Measurements from ENCODE around the gene CSTPP1.
"Not testable (repeated sequence)": the region's sequence is repeated elsewhere in the genome, so short reads cannot be mapped to it uniquely, and the experiment has no call there.

The CSTPP1 gene

GRCh38 chr11:47192111-47192510 lies 255.6 kb downstream of the CSTPP1 start:
- Histone ChIP-seq H2AFZ (ENCODE audit: low read depth, low read length) (no peak overlapping the region), H3K9ac (ENCODE audit: low read depth, low read length) (no peak overlapping the region), H3K4me3 (ENCODE audit: low read depth in 1 of 2, low read length in 2 of 2) (no peak overlapping the region), H3K9me3 (ENCODE audit: insufficient read depth, low read length, severe bottlenecking) (no peaks in the 10 kb centered on the region), H3K4me1 (ENCODE audit: insufficient read depth, low read length) (0 out of 2 replicates have a peak, but pooled peaks cover under 1% of the 10 kb centered on the region), H3K79me2 (ENCODE audit: insufficient read depth, low read length) (no peaks in the 10 kb centered on the region), H3K27me3 (ENCODE audit: insufficient read depth, low read length, poor library complexity) (peaks cover 13% of the 10 kb centered on the region), H3K36me3 (ENCODE audit: insufficient read depth, low read length) (no peaks in the 10 kb centered on the region), H3K4me2 (ENCODE audit: insufficient read depth, low read length) (no peak overlapping the region), H4K20me1 (ENCODE audit: insufficient read depth, low read length) (no peaks in the 10 kb centered on the region), H3K27ac (ENCODE audit: low read length) (no peak overlapping the region)
- ATAC-seq (ENCODE audit: insufficient read depth, low read depth) (no peak), DNase-seq (no peak)
- TF ChIP-seq EZH2 (IDR thresholded peaks at IDR 0.05; ENCODE audit: borderline replicate concordance, low read depth, low read length, severe bottlenecking) (no peak), CTCF (IDR thresholded peaks at IDR 0.05; ENCODE audit: borderline replicate concordance, extremely low read depth, low read length, poor library complexity, severe bottlenecking) (no peak)

- H3K4me3 ChIP-seq (ENCODE audit: low read depth in 1 of 2, low read length in 2 of 2); H3K9ac ChIP-seq (ENCODE audit: low read depth, low read length); H3K9me3 ChIP-seq (ENCODE audit: insufficient read depth, low read length, severe bottlenecking); ATAC-seq (ENCODE audit: insufficient read depth, low read depth); DNase-seq; H3K4me1 ChIP-seq (ENCODE audit: insufficient read depth, low read length); H2AFZ ChIP-seq (ENCODE audit: low read depth, low read length); H3K36me3 ChIP-seq (ENCODE audit: insufficient read depth, low read length); H4K20me1 ChIP-seq (ENCODE audit: insufficient read depth, low read length); H3K27ac ChIP-seq (ENCODE audit: low read length); H3K79me2 ChIP-seq (ENCODE audit: insufficient read depth, low read length); H3K4me2 ChIP-seq (ENCODE audit: insufficient read depth, low read length); H3K27me3 ChIP-seq (ENCODE audit: insufficient read depth, low read length, poor library complexity): not testable (repeated sequence)
These were observed 261.6 kb downstream of the CSTPP1 start for GRCh38 chr11:47198161-47198560.

DNA sequence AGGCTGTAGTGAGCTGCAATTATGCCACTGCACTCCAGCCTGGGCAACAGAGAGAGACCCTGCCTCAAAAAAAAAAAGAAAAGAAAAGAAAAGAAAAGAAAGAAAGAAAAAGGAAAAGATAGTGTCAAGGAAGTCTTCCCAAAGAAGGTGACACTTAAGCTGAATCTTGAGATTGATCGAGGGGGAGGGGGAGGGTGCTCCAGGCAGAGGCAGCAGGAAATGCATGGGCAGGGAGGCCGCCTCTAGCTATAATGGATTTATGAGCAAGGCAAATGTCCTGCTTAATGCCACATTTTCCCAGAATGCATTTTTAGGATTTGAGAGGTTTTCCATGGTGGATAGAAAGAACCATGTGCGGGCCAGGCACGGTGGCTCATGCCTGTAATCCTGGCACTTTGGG lies 264.5 kb downstream of the CSTPP1 start:
- Histone ChIP-seq H3K9me3 (ENCODE audit: insufficient read depth, low read length, severe bottlenecking) (no peaks in the 10 kb centered on the region), H4K20me1 (ENCODE audit: insufficient read depth, low read length) (no peaks in the 10 kb centered on the region), H3K36me3 (ENCODE audit: insufficient read depth, low read length) (no peaks in the 10 kb centered on the region), H3K4me3 (ENCODE audit: low read depth in 1 of 2, low read length in 2 of 2) (no peak overlapping the region), H3K27me3 (ENCODE audit: insufficient read depth, low read length, poor library complexity) (no peaks in the 10 kb centered on the region), H3K79me2 (ENCODE audit: insufficient read depth, low read length) (no peaks in the 10 kb centered on the region), H3K4me1 (ENCODE audit: insufficient read depth, low read length) (no peaks in the 10 kb centered on the region), H3K27ac (ENCODE audit: low read length) (no peak overlapping the region), H2AFZ (ENCODE audit: low read depth, low read length) (no peak overlapping the region), H3K4me2 (ENCODE audit: insufficient read depth, low read length) (no peak overlapping the region), H3K9ac (ENCODE audit: low read depth, low read length) (no peak overlapping the region)
- DNase-seq (no peak), ATAC-seq (ENCODE audit: insufficient read depth, low read depth) (no peak)
- TF ChIP-seq EZH2 (IDR thresholded peaks at IDR 0.05; ENCODE audit: borderline replicate concordance, low read depth, low read length, severe bottlenecking), result no peak
- TF ChIP-seq CTCF (IDR thresholded peaks at IDR 0.05; ENCODE audit: borderline replicate concordance, extremely low read depth, low read length, poor library complexity, severe bottlenecking), result no peak

GRCh38 chr11:47202576-47202975 lies 266.0 kb downstream of the CSTPP1 start:
- DNase-seq (no peak), ATAC-seq (ENCODE audit: insufficient read depth, low read depth) (no peak)
- H3K9me3 ChIP-seq (ENCODE audit: insufficient read depth, low read length, severe bottlenecking), result no peaks in the 10 kb centered on the region
- no peaks in the 10 kb centered on the region for H3K79me2 ChIP-seq (ENCODE audit: insufficient read depth, low read length)
- no peaks in the 10 kb centered on the region for H4K20me1 ChIP-seq (ENCODE audit: insufficient read depth, low read length)
- H3K4me3 ChIP-seq (ENCODE audit: low read depth in 1 of 2, low read length in 2 of 2), result no peak overlapping the region
- no peak overlapping the region for H3K4me2 ChIP-seq (ENCODE audit: insufficient read depth, low read length)
- no peak overlapping the region for H2AFZ ChIP-seq (ENCODE audit: low read depth, low read length)
- H3K27ac ChIP-seq (ENCODE audit: low read length), result no peak overlapping the region
- H3K36me3 ChIP-seq (ENCODE audit: insufficient read depth, low read length), result no peaks in the 10 kb centered on the region
- no peak overlapping the region for H3K9ac ChIP-seq (ENCODE audit: low read depth, low read length)
- H3K27me3 ChIP-seq (ENCODE audit: insufficient read depth, low read length, poor library complexity), result no peaks in the 10 kb centered on the region
- no peak for TF ChIP-seq EZH2 (IDR thresholded peaks at IDR 0.05; ENCODE audit: borderline replicate concordance, low read depth, low read length, severe bottlenecking)
- no peaks in the 10 kb centered on the region for H3K4me1 ChIP-seq (ENCODE audit: insufficient read depth, low read length)

Measured in DND-41 (cell line).